Thoracic aorta (tissue), 2 donors: ENCODE data around the gene SDK1. TPM values are rescaled to one million over a fixed set of nuclear protein-coding genes. Genes with fewer than 3 reads are reported as not detected.

Experiments
- ATAC-seq: fragments of 150-250 bp; one replicate; pipeline ENCODE4 v1.8.0; 2017; ENCODE audit warnings: low read depth; ENCODE audit not compliant: insufficient number of reproducible peaks, low FRiP score
- DNase-seq: peaks from one replicate; pipeline ENCODE4 v3.0.0-alpha.2; 2020; ENCODE audit warnings: low spot score
- H3K27ac ChIP-seq, 2 donors: fragments of 200-600 bp; sonication (generic); 1 replicate in 1 of 2; 2 replicates in 1 of 2; pipeline ENCODE4 v1.5.1; 2016; ENCODE audit warnings: mild to moderate bottlenecking in 2 of 2, moderate library complexity in 2 of 2
- H3K27me3 ChIP-seq: fragments of 200-600 bp; sonication (generic); replicated peaks from 2 replicates; pipeline ENCODE4 v1.6.0; 2016; ENCODE audit warnings: mild to moderate bottlenecking; ENCODE audit not compliant: insufficient read depth
- H3K36me3 ChIP-seq: fragments of 200-600 bp; sonication (generic); one replicate; pipeline ENCODE4 v1.5.1; 2016
- H3K4me1 ChIP-seq, 2 donors: fragments of 200-600 bp; sonication (generic); 1 replicate in 1 of 2; 2 replicates in 1 of 2; pipeline versions ENCODE4 v1.5.1 to v1.6.0; 2016; ENCODE audit warnings: low read depth in 2 of 2, mild to moderate bottlenecking in 1 of 2; ENCODE audit not compliant: control insufficient read depth in 1 of 2
- H3K4me3 ChIP-seq: fragments of 200-600 bp; sonication (generic); 2 replicates; pipeline ENCODE4 v1.5.1; 2016; ENCODE audit warnings: mild to moderate bottlenecking
- H3K9me3 ChIP-seq: fragments of 200-600 bp; sonication (generic); 2 replicates; pipeline ENCODE4 v1.5.1; 2016
- total RNA-seq, 2 donors: library from RNA; depleted of rRNA; stranded (reverse); fragments of >200 nt; gene quantifications; one replicate each; pipeline versions ENCODE4 v1.1.0 to v1.2.3, GENCODE V29; 2016
- TF ChIP-seq, protein P1 (sequence below): fragments of 200-600 bp; sonication (generic); IDR thresholded peaks from one replicate; pipeline ENCODE4 v1.5.1; 2019; ENCODE audit warnings: antibody characterized with exemption

SDK1 gene
- total RNA-seq, 2 donors from 2014 or later, result 27.5 to 29.2 TPM

DNA sequence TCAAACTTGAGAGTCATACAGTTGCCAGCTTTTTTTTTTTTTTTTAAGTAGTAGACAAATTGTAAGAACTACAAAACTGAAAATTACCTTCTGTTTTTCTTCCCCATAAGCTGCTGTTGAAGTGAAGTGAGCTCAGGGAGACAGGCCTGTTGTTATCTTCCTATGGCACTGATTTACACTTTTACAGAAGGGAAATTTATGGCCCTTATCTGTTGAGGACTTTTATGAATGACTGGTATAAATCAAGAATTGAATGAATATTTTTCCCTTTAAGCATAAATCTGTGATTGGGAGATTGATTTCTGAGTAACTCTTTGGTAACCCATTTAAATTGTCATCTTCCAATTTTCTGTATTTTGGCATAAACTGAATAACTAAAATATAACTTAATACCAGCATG lies 124.0 kb downstream of the SDK1 start:
- TF ChIP-seq, protein P1, sequence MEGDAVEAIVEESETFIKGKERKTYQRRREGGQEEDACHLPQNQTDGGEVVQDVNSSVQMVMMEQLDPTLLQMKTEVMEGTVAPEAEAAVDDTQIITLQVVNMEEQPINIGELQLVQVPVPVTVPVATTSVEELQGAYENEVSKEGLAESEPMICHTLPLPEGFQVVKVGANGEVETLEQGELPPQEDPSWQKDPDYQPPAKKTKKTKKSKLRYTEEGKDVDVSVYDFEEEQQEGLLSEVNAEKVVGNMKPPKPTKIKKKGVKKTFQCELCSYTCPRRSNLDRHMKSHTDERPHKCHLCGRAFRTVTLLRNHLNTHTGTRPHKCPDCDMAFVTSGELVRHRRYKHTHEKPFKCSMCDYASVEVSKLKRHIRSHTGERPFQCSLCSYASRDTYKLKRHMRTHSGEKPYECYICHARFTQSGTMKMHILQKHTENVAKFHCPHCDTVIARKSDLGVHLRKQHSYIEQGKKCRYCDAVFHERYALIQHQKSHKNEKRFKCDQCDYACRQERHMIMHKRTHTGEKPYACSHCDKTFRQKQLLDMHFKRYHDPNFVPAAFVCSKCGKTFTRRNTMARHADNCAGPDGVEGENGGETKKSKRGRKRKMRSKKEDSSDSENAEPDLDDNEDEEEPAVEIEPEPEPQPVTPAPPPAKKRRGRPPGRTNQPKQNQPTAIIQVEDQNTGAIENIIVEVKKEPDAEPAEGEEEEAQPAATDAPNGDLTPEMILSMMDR, result no peak
- no peaks in the 10 kb centered on the region for H3K36me3 ChIP-seq
- no peak for ATAC-seq
- no peak overlapping the region for H3K27ac ChIP-seq
- no peaks in the 10 kb centered on the region for H3K9me3 ChIP-seq
- no peak overlapping the region for H3K4me3 ChIP-seq
- H3K4me1 ChIP-seq, result peaks cover 0 to 14% of the 10 kb centered on the region in 2 donors
- DNase-seq, result no peak
- H3K27me3 ChIP-seq, result no peaks in the 10 kb centered on the region

DNA sequence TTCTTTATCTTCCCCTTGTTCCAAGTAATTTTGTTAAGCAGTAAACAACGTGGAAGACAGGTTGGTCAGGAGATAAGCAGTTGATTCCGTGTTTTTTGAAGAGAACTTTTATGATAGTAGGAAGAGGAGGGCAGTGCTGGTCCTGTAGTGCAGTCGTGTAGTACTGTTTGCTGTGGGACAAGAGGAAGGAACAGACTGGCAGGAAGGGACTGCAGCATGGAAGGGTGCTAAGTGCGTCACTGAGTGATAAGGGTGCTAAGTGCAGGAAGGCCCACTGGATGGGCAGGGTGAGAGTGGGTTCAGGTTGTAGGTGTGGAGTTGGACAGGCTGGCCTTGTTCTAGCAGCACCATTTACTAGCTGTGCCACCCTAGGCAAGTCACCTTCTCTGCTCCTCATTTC lies 125.0 kb downstream of the SDK1 start:
- Histone ChIP-seq H3K27me3 (no peaks in the 10 kb centered on the region), H3K27ac (no peak overlapping the region), H3K9me3 (no peaks in the 10 kb centered on the region), H3K36me3 (no peaks in the 10 kb centered on the region), H3K4me3 (no peak overlapping the region), H3K4me1 (peaks cover 0 to 6% of the 10 kb centered on the region in 2 donors)
- ATAC-seq (no peak), DNase-seq (no peak)
- TF ChIP-seq, protein P1, result no peak

DNA sequence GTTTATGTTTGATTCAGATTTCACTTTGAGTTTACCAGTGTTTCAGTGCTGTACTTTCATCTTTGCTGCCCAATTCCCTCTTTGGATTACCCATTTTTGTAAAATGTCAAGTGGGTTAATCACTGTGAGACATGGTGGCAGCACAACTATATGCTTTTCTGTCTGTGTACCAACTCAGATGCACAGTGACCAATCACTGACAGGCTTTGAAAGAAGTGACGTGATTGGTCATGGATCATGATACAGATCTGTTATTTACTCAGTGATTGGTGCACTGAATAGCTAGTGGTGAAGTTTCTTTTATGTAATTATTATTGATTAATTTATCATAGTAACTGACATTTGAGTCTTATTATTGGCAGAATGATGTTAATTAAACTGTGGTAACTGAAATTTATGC lies 126.9 kb downstream of the SDK1 start:
- H3K36me3 ChIP-seq, result no peaks in the 10 kb centered on the region
- no peak overlapping the region for H3K27ac ChIP-seq
- TF ChIP-seq, protein P1, result no peak
- no peaks in the 10 kb centered on the region for H3K9me3 ChIP-seq
- no peak overlapping the region for H3K4me3 ChIP-seq
- no peak for ATAC-seq
- no peak for DNase-seq
- H3K4me1 ChIP-seq, result peaks cover 0 to 6% of the 10 kb centered on the region in 2 donors
- H3K27me3 ChIP-seq, result no peaks in the 10 kb centered on the region

DNA sequence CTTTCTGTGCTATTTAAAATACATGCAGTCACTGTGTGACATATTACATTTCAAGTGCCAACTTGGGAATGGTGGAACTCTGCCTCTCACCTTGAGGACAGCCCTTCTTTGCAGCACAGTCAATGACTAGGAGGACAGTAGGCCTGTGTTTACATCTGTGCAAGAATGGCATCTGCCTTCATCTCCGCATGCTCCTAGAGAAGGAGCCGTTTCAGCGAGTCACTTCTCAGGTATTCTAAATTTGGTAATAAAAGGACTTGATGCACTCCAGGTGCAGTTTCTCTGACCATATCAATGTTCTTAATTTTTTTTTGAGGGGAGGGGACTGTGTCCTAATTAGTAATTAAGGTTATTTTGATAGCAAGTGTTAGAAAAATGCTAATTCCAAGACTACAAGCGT lies 128.9 kb downstream of the SDK1 start:
- Histone ChIP-seq H3K9me3 (no peaks in the 10 kb centered on the region), H3K36me3 (no peaks in the 10 kb centered on the region), H3K4me1 (no peaks in the 10 kb centered on the region), H3K27ac (no peak overlapping the region), H3K4me3 (no peak overlapping the region), H3K27me3 (no peaks in the 10 kb centered on the region)
- TF ChIP-seq, protein P1, result no peak
- ATAC-seq (no peak), DNase-seq (no peak)

DNA sequence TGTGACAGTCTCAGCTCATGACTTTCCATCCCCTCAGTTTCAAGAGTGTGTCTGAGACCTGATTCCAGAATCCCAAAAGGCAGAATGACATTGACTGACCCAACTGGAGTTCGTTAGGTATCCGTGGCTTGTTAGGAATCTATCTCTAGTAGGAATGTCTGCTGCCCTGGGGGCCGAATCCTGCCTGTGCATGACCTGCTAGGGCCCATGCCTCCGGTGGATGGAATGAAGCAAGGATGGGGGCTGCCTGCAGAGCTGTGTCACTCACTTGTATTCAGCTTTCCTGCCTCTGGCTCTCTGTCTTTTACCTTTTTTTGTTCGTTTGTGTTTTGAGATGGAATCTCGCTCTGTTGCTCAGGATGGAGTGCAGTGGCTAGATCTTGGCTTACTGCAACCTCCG lies 129.5 kb downstream of the SDK1 start:
- Histone ChIP-seq H3K9me3 (no peaks in the 10 kb centered on the region), H3K27ac (no peak overlapping the region), H3K27me3 (no peaks in the 10 kb centered on the region), H3K4me1 (no peaks in the 10 kb centered on the region), H3K36me3 (no peaks in the 10 kb centered on the region), H3K4me3 (no peak overlapping the region)
- ATAC-seq (no peak), DNase-seq (no peak)
- TF ChIP-seq, protein P1, result no peak
